HK-2 (cell line): ENCODE data around the gene GOLM1.
"Not testable (repeated sequence)": the region's sequence is repeated elsewhere in the genome, so short reads cannot be mapped to it uniquely, and the experiment has no call there.

Experiments
- DNase-seq: peaks from one replicate; pipeline ENCODE4 v3.0.0-alpha.2; 2018; ENCODE audit not compliant: unreplicated experiment

Gene GOLM1

DNA sequence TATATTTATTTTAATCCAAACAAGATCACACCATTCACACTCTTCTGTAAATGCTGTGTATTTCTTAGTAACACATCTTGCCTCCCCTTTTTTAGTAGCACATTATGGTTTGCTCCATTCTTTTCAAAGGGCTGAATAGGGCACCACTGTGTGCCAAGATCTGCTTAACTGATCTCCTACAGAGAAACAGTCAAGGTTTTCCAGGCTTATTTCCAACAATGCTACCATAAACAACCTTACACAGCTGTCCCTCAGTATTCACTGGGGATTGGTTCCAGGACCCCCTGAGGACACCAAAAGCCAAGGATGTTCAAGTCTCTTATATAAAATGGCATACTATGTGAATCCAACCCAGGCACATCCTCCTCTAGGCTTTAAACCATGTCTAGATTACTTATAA is 16.5 kb downstream of the GOLM1 start:
- no peak for DNase-seq

DNA sequence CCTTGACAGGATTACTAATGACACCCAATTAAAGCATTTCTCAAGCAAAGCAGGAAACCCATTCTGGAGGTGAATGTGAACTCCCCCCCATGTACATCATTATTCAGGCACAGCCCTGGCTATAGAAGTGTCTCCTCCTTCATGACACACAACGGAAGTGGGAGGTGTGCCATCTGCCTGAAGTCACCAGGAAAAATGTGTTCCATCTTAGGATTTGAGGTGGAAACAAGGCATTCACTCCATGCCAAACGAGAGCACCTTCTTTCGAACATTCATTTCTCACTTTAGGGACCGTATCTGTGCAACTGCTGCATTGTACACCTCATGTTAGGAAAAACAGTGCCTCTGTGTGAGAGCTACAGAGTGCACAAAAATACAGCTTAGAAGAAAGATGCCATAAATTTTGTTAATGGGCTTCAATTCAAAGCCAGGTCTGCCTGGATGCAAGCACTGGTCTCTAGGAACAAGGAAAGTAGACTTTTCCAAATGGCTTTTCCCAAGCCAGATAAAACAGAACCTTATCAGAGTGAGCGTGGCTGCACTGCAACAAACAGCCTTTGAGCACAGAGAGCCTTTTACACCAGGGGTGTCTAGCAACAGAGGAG is 19.4 kb downstream of the GOLM1 start:
- no peak for DNase-seq

DNA sequence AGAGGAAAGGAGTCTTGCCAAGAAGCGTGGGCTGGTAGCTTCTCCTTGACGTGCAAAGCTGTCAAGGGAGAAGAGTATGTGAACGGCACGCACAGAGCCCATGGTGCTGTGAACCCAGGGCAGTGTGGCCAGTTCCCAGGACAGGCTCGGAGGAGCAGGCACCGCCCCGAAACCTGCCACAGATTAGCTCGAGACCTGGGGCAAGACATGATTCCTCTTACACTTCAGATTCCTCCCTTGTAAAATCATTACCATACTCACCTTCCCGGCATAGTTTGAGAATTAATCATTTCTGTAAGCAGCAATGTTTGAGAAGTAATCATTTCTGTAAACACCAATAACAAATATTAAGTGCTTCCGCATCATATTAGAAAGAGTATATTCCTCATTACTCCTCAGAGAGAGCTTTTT is 19.9 kb downstream of the GOLM1 start:
- DNase-seq: peak; percentile 34

DNA sequence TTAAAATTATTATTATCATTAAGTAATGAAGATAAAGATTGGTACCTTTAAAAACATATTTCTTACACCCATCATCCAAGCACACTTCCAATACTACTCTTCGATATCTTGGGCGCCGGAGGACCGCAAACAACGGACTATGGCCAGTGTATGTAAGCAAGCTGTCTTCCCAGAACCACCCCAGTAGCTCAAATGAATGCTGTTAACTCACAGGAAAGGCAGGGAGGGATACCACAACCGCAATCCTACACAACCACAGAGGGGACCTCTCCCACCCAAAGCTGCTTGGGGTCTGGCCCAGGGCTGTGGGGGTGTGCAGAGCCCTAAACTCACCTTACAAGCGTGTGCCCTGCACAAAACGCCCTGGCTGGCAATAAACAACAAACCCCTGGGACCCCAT is 20.6 kb downstream of the GOLM1 start:
- DNase-seq: no peak

DNA sequence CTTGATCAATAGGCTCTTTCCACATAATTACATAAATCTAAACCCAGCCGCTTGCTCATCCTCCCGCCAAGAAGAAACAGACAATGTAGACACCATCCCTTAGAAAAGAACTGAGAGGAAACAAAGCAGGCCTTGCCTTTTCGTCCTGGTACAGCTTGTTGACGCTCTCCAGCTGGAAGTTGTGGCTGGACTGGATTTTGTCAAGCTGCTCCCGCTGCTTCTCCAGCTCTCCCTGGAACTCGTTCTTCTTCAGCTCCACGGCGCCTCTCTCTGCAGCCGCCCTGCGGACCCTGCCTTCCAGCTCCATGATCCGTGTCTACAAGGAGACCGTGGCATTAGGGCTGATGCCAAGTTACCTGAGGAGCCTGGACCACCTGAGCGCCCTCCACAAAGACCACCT is 22.1 kb downstream of the GOLM1 start:
- no peak for DNase-seq

DNA sequence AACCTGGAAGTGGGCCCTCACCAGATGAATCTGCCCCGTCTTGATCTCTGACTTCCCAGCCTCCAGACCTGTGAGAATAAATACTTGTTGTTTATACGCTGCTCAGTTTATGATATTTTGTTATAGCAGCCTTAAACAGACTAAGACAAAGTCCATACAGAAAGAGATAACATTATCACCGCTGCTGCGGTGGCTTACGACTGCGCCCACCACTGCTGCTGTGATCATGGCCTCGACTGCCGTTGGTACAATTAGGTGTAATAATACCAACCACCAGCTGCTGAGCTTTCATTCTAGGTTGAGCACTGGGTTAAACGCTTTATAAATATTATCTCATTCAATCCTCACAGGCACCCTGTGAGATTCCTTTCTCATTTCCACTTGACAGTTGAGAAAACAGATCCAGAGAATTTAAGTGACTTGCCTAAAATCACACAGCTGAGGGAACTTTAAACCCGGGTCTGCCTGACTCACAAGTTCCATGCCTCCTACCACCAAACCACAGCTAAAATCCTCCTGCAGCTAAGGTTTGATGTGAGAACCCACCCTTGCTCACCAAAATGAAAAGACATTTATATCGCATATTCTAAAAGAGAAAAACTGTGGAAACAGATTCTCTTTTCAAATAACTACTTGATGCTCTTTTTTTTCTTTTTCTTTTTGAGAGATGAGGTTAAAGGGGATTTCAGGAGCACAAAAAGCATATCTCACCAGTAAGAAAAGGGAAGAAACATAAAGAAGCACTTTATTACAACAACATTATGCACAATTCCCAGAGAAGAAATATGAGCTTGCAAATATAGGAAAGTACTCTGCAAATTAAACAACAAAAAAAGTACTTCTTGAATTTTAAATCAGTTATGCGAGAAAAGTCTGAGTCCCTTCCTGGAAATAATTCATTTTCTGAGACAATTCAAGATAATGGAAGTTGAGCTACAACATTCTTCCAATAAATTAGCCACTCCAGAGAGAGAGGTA is 23.9 kb downstream of the GOLM1 start:
- no peak for DNase-seq

DNA sequence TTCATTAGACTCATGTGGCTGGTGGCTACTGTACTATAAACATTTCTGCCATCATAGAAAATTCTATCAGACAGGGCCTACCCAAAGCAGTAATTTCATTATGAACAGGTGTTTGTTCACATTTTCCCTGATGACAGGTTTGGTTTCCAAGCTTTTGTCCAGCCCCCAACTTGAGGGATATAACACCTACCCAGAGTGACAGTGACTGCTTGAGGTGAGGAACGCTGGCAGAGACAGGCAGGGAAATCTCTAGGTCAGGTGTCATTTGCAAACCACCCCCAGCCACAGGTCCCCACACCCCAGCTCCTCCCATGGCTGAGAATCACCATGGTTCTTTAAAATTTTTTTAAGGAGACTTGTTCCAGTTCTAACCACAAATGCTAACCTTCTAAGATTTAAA is 25.5 kb downstream of the GOLM1 start:
- DNase-seq: no peak

DNA sequence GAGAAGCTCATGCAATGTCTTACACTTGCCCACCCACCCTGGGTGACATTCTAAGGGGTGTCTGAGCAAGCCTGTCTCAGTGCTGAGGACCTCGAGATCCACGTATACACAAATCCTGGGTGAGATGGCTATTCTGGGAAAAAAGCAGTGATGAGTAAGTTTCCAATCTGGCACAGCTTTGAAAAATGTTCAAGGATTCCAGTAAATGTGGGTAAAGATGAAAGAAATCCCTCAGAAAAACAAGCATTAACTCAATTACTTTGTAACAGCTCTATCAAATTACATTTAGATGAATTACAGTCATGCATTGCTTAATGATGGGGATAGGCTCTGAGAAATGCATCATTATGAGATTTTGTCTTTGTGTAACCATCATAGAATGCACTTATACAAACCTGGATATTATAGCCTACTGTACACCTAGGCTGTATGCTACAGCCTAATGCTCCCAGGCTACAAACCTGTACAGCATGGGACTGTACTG is 26.9 kb downstream of the GOLM1 start:
- DNase-seq: no peak

DNA sequence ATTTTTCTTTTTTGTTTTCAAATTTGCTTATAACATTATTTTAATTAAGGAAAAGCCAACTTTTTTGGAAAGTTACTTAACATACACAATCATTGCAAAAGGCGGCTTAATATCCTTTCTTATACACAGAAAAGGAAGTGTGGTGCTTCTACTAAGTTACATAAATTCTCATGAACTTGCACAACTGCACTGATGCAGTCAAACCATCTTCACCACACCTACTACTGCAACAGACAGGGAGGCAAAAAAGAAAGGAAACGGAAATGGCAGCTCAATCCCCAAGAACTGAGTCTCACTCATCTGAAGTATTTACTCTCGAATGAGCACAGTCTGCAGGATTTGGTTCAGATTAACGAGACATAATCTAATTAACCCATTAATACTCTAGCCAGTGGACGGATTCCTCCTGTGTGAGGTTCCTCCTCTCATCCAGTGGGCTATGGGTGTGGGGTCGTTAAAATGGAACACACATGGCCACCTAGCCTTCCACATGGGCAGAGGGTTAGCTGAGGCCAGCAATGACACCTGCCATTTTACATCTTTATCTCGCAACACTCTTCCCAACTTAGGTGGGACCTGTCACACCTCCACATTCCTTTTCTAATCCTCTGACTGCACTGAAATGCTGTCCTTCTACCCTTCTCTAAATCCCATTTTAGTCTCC is 30.0 kb downstream of the GOLM1 start:
- no peak for DNase-seq

DNA sequence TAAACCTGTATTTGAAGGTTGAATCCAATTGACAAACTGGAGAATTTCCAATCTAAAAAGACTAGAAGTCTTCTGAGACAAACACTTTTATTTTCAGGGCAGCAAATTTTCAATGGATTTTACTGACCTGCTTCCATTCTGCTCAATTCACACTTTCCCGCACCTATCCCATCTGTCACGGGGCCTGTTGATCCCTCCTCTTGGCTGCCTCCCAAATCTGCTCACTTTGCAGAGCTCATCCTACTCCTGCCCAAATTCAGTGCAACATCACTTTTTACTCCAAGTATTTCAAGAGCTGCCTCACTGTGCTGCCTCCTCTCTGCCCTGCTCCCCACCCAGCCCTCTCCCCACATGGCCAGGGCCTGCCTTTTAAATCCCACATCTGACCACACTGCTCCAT is 35.1 kb downstream of the GOLM1 start:
- no peak for DNase-seq

DNA sequence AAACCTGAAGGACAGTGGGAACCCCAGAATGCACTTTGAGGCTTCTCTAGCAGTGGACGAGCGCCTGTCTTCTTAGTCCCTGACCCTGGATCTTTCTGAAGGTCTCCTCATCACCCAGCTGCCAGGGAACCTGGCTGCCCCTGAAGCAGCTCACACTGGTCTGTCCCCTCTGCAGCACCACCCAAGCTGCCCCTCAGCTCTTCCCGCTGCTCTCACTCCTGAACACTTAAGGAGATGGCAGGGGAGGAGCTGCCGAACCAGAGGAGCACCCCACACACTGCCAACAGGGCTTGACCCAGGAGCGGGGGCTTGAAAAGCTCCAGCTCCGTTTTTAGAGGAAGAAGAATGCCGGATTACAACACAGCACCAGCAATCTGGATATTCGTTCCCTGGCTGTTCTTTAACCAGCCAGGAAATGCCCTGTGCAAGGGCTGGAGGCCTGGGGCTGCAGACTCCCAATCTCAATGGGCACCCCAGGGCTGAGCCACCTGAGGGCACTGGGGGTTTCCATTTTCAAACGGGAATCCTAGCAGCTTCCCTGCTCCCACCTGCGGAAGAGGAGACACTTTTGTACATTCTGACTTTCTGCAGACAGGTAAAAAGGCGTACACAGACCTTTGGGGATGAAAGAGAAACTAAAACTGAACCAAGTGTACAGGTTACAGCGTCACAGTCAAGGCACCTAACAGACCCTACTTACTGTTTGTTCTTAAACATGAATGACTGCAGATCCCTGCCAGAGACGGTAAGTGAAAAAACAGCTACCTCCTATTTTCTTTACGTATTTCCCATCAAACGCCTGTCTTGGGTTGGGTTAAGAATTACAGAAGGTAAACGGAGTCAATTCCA is 36.3 kb downstream of the GOLM1 start:
- no peak for DNase-seq

DNA sequence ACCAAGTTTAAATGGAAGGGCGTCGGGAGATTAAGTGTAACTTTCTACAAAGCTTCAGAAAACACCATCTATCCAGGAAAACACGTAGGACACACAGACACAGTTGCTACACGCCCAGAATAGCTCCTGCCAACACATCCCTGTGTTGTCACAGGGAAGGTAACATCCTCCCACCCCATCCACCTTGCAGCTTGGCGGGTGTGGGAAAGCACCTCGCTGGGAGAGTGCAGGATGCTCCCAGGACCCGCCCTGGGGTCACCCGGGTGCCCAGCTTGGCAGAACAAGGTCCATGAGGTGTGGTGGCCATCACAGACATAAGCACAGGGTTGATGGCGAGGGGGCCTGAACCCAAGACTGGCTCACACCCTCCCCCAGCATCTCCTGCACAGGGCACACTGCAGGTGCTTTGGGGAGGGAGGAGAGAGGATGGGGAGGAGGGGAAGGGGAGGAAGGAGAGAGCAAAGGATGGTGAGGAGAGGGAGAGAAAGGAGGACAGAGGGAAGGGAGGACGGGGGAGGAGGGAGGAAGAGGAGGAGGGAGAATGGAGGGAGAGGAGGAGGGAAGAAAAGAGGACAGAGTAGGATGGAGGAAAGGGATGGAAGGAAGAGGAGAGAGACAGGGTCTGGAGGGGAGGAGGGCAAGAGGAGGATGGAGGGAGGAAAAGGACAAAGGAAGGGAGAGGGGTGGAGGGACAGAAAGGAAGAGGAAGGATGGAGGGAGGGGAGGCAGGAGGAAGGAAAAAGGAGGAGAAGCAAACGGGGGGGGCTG is 37.2 kb downstream of the GOLM1 start:
- no peak for DNase-seq

DNA sequence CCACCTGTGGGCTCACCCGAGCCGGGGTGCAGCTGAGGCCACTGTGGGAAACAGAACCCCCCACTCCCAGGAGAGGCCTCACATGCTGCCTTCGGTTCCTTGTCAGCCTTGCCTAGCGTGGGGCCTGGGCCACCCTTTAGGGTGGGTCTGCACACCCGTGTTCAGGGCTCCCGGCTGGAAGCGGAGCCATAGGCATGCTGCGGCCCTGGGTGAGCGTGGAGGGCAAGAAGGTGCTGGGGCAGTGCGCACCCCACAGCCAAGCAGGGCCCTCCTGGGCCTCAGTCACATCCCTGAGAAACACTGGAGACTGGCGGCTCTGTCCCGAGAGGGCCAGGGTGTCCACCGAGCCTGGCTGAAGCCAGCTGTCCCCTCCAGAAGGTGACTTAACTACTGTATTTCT is 41.9 kb downstream of the GOLM1 start:
- no peak for DNase-seq

DNA sequence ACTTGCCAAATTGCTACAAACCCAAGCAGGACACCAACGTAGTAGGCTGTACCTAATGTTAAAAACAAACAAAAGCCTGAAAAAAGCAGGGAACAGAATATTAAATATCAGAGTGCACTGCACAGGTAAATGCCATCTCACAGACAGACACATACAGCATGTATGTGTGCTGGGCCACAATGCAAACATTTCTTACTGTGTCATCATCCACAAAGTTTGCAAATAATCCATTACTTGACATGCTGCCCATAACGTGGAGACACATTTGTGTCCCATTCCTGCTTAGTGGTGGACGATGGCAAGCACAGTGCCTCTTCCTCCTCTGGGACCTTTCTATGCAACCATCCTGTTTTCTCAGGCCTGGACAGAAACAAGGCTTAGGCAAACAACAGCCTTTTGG is 44.7 kb downstream of the GOLM1 start:
- DNase-seq: no peak

DNA sequence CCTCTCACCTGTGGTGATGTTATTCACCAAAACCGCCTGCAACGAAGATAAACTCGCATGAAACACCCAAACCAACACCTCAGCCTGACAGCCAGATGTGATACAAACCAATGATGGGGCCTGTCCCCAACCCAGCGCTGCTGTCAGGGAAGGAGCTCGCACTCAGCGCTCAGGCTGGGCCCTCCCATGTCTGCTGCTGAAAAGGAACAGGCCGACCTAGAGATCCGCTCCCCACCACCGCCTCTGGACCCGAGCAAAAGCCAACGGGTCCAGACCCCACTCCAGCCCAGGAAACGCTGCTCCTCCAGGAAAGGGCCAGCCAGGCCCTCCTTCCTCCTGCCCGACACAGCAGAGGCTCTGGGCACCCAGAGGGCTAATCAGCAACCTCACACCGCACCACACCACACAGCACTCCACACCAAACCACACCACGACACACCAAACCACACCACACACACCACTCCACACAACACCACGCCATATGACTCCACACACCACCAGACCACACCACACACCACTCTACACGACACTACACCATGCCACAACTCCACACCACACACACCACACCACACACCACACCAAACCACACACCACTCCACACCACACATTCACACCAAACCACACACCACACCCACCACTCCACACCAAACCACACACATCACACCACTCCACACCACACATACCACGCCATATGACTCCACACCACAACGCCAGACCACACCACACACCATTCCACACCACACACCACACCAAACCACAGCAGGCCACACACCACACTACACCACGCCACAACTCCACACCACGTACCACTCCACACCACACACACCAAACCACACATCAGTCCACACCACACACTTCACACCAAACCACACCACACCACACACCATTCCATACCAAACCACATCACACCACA is 46.5 kb downstream of the GOLM1 start:
- DNase-seq: no peak

DNA sequence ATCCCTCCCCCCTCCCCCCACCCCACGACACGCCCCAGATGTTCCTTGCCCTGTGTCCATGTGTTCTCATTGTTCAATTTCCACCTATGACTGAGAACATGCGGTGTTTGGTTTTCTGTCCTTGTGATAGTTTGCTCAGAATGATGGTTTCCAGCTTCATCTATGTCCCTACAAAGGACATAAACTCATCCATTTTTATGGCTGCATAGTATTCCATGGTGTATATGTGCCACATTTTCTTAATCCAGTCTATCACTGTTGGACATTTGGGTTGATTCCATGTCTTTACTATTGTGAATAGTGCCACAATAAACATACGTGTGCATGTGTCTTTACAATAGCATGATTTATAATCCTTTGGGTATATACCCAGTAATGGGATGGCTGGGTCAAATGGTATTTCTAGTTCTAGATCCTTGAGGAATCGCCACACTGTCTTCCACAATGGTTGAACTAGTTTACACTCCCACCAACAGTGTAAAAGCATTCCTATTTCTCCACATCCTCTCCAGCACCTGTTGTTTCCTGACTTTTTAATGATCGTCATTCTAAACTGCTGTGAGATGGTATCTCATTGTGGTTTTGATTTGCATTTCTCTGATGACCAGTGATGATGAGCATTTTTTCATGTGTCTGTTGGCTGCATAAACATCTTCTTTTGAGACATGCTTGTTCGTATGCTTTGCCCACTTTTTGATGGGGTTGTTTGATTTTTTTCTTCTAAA is 51.2 kb downstream of the GOLM1 start:
- not testable (repeated sequence) for DNase-seq

DNA sequence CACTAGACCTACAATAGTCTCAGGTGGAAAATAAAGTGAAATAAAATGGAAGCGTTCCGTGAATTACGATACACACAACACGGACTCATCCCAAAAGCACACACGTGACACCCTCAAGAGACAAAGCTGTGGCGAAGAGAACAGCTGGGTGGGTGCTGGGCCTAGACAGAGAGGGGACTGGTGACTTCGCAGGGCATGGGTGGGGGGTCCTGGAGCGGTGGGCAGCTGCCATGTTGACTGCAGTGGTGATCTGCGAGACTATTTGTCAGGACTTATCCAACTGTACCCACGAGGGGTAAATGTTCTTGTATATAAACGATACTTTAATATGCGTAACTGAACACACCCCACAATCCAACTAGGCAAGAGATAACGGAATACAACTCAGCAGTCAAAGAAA is 52.0 kb downstream of the GOLM1 start:
- no peak for DNase-seq

DNA sequence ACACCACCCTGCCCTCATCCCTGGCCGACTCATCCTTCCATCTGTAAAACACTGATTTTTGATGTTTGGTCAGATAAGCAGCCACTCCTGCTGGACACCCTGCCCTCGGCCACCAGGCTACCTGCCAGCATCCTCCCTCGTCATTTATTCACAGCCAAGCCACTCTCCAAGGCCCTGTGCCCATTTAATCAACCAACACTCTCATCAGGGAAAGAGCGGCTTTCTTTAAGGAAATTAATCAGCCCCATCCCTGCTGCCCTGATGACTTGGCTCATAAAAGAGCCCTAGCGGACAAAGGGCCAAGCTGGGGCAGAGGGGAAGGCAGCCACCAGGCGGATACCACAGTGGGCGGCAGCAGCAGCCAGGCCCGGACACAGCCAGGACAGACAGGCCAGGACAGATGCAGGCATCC is 52.4 kb downstream of the GOLM1 start:
- no peak for DNase-seq

DNA sequence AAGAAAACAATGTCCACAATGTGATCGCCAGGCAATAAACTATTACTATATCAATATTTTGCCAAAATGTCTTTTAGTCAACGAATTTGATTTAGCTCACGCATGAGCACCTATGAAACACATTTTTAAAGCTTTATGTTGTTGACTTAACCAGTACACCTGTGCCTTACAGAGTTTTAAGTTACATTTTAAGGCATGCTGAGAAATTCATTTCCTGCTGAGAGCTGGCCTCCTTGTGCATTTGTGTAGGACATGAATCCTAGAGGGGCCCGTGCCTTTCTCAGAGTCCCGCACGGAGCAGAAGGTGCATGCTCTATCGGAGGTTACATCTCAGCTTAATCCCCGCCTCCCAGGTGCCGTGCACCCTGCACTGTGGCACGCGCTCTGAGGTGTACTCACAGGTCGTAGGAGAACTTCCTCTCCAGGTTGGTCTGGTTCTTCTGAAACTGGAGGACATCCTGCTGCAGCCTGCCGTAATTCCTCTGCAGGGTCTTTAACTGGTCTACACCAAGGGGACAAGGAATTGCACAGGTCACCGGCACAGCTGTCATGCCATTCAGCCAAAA is 53.2 kb downstream of the GOLM1 start:
- no peak for DNase-seq
